ENCODE results near the gene PNMT. TPM values are rescaled to one million over a fixed set of nuclear protein-coding genes. Genes with fewer than 3 reads are reported as not detected.
A peak's percentile ranks its signal among the peaks of the same experiment; 100 is the strongest.

The PNMT gene
- total RNA-seq, 3 donors from 2014 or later: 0.23 to 2.0 (median 1.5) TPM

GRCh38 chr17:39659279-39660010 is 8.8 kb upstream of the PNMT start:
- intact Hi-C loops (cut with DNase I, micrococcal nuclease): no loop called here
- Histone ChIP-seq H3K9me3 (no peaks in the 10 kb centered on the region), H3K4me3 (no peak overlapping the region), H3K4me1 (ENCODE audit: low read depth) (peaks cover 23% of the 10 kb centered on the region), H3K36me3 (ENCODE audit: low read depth) (no peaks in the 10 kb centered on the region)
- no peak for TF ChIP-seq CTCF (IDR thresholded peaks at IDR 0.05)
- DNase-seq: no peak
- no peak for ATAC-seq

GRCh38 chr17:39660011-39660360 is 8.3 kb upstream of the PNMT start:
- Histone ChIP-seq H3K36me3 (ENCODE audit: low read depth) (no peaks in the 10 kb centered on the region), H3K9me3 (no peaks in the 10 kb centered on the region), H3K4me3 (no peak overlapping the region), H3K4me1 (ENCODE audit: low read depth) (peaks cover 23% of the 10 kb centered on the region)
- DNase-seq (no peak), ATAC-seq (no peak)
- intact Hi-C loops (cut with DNase I, micrococcal nuclease): no loop called here
- no peak for TF ChIP-seq CTCF (IDR thresholded peaks at IDR 0.05)

GRCh38 chr17:39660397-39661385 is 7.6 kb upstream of the PNMT start:
- no peaks in the 10 kb centered on the region for H3K9me3 ChIP-seq
- no peak for DNase-seq
- H3K4me1 ChIP-seq (ENCODE audit: low read depth): peaks cover 23% of the 10 kb centered on the region
- no peak for ATAC-seq
- H3K36me3 ChIP-seq (ENCODE audit: low read depth): no peaks in the 10 kb centered on the region
- H3K4me3 ChIP-seq: no peak overlapping the region
- TF ChIP-seq CTCF (IDR thresholded peaks at IDR 0.05): no peak
- intact Hi-C loops (cut with DNase I, micrococcal nuclease): no loop called here

- H3K4me3 ChIP-seq: no peak overlapping the region
- DNase-seq: no peak
- no peak for TF ChIP-seq CTCF (IDR thresholded peaks at IDR 0.05)
- no peak for ATAC-seq
- intact Hi-C loops (cut with DNase I, micrococcal nuclease): no loop called here
- no peaks in the 10 kb centered on the region for H3K9me3 ChIP-seq
- H3K36me3 ChIP-seq (ENCODE audit: low read depth): no peaks in the 10 kb centered on the region
- peaks cover 23% of the 10 kb centered on the region for H3K4me1 ChIP-seq (ENCODE audit: low read depth)
Measured at GRCh38 chr17:39661744-39662541, 6.3 kb upstream of the PNMT start.

- Histone ChIP-seq H3K36me3 (ENCODE audit: low read depth) (no peaks in the 10 kb centered on the region), H3K9me3 (no peaks in the 10 kb centered on the region), H3K4me3 (no peak overlapping the region), H3K4me1 (ENCODE audit: low read depth) (peaks cover 29% of the 10 kb centered on the region)
- DNase-seq (peak; percentile 79 to 82 (median 80)), ATAC-seq (peak; percentile 71)
- no peak for TF ChIP-seq CTCF (IDR thresholded peaks at IDR 0.05)
- intact Hi-C loops (cut with DNase I, micrococcal nuclease): no loop called here
Measured at GRCh38 chr17:39662551-39663339, 5.5 kb upstream of the PNMT start.
